ENCODE measurements around the gene POU2F1. TPM values are rescaled to one million over a fixed set of nuclear protein-coding genes. Genes with fewer than 3 reads are reported as not detected.

The POU2F1 gene
- 4.7 TPM for total RNA-seq

DNA sequence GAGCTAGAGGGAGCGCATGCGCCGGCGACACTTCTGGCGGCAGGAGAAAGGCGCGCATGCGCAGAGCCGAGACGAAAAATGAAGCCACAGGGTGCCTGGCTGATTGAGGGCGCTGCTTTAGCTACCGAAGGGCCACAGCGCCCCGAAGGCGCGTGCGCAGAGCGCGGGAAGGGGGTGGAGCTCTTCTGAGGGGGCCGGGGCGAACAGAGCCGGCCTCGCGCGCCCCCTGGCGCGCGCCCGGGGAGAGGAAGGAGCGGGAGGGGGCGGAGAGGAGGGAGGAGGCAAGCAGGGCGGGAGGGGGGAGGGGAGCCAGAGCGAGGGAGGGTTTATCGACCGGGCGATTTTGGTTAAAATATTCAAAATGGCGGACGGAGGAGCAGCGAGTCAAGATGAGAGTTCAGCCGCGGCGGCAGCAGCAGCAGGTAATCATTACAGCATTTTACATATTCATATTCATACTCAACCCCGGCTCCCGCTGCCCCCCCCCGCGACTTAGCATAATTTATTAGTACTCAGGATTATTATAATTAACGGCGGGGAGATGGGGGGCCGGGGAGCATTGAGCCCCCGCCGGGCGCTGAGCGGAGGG, at the start of gene POU2F1:
POU2F1 (plus strand) TSS at position 350 of the 589 bp plus-strand sequence; CDS start at position 362, 12 bp downstream.
- ATAC-seq (peak; percentile 82), DNase-seq (ENCODE audit: low spot score) (peak; percentile 99)

- DNase-seq (ENCODE audit: low spot score) = no peak
- peak; percentile 23 for ATAC-seq
These were observed 49.3 kb upstream of the POU2F1 start for GRCh38 chr1:167171286-167171929.

- ATAC-seq = no peak
- DNase-seq (ENCODE audit: low spot score) = no peak
These were observed 47.0 kb upstream of the POU2F1 start for GRCh38 chr1:167173516-167174184.

- no peak for DNase-seq (ENCODE audit: low spot score)
- no peak for ATAC-seq
These were observed 44.8 kb upstream of the POU2F1 start for GRCh38 chr1:167175901-167176300.

DNA sequence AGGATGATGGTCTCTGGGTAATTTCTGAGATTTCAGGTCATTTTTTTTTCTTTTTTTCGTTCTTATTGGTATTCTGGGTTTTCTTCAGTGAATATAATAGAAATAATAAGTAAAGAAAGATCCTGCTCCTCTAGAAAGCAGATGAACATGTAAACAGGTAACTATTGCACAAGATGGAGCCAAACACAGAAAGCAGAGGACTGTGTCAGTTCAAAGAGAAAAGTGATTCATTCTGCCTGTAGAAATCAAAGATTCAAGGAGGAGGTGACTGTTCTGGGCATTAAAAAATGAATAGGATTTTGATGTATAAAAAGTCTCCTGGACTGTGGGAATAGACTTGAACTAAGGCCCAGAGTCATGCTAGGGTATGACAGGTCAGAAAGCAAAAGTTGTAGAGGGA, 41.9 kb upstream of the POU2F1 start:
- DNase-seq (ENCODE audit: low spot score) (no peak), ATAC-seq (no peak)

DNA sequence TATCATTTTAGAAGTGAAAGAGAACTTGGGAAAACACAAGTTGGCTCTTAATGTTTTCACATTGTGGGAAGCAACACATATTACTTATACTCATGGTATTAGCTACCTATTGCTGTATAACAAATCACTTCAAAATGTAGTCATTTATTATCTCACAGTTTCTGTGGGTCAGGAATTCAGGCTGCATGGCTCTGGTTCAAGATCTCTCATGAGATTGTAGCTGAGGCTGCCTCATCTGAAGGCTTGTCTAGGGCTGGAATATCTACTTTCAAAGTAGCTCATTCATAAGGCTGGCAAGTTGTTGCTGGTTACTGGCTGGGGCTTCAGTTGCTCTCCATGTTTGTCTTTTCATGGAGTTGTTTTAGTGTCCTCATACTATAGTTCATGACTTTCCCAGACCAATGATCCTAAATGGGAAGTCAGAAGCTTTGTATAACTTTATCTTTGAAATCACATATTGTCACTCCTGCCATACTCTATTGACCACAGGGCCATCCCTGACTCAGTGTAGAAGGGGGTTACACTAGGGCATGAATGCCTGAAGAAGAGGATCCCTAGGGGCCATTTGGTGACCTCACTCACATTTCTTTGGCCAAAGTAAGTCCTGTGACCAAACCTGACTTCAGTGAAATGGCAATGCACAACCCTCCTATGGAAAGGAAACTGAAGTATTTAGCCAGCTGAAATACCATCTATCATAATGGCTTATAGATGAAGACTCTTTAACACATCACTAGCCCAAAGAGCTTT, 37.9 kb upstream of the POU2F1 start:
- no peak for ATAC-seq
- DNase-seq (ENCODE audit: low spot score) = no peak

- DNase-seq (ENCODE audit: low spot score) (no peak), ATAC-seq (no peak)
These were observed 36.6 kb upstream of the POU2F1 start for GRCh38 chr1:167184081-167184480.

GRCh38 chr1:167185062-167185461, 35.6 kb upstream of the POU2F1 start:
- DNase-seq (ENCODE audit: low spot score) (no peak), ATAC-seq (no peak)

- ATAC-seq (no peak), DNase-seq (ENCODE audit: low spot score) (no peak)
These were observed 34.6 kb upstream of the POU2F1 start for GRCh38 chr1:167185974-167186657.

DNA sequence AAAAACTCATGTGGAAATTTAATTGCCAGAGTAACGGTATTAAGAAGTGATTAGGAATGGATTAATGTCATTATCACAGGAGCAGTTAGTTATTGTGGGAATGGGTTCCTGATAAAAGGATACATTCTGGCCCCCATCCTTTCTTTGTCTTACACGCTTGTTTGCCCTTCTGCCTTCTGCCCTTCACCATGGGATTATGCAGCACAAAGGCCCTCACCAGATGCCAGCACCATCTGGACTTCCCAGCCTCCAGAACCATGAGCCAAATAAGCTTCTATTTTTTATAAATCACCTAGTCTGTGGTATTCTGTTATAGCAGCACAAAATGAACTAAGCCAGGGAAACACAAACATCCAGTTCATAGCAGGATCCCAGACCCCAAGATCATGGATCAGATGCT, 33.9 kb upstream of the POU2F1 start:
- DNase-seq (ENCODE audit: low spot score) (no peak), ATAC-seq (no peak)

DNA sequence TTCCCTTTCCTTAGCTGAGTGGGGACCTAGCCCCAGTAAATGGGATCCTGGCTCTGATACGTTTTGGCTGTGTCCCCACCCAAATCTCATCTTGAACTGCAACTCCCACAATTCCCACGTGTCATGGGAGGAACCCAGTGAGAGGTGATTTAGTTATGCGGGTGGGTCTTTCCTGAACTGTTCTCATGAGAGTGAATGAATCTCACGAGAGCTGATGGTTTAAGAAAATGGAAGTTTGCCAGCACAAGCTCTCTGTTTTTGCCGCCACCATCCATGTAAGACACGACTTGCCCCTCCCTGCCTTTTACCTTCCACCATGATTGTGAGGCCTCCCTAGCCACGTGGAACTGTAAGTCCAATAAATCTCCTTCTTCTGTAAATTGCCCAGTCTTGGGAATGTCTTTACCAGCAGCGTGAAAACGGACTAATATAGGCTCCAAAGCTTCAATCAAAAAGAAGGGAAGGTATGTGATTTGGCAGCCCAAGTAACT, 29.9 kb upstream of the POU2F1 start:
- DNase-seq (ENCODE audit: low spot score) (no peak), ATAC-seq (no peak)

- DNase-seq (ENCODE audit: low spot score) = no peak
- ATAC-seq = no peak
These were observed 28.7 kb upstream of the POU2F1 start for GRCh38 chr1:167191958-167192357.

GRCh38 chr1:167194182-167194581, 26.5 kb upstream of the POU2F1 start:
- ATAC-seq (no peak), DNase-seq (ENCODE audit: low spot score) (no peak)

DNA sequence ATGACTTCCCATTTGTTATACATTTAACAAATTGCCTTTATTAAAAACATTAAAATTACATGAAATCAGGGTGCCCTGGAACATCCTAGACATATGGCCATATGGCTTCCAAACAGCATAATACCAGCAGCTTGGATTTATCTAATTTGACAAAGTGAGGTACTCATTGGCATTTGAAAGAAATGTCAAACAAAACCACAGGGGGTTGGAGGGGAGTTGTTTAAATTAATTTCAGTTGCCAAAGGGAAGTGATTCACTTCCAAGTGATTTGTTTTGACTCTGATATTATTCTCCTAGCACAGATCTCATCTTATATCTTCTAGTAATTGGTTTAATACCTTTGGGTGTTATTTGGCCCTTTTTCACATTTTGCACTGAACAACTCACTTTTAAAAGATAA, 24.5 kb upstream of the POU2F1 start:
- ATAC-seq = no peak

DNA sequence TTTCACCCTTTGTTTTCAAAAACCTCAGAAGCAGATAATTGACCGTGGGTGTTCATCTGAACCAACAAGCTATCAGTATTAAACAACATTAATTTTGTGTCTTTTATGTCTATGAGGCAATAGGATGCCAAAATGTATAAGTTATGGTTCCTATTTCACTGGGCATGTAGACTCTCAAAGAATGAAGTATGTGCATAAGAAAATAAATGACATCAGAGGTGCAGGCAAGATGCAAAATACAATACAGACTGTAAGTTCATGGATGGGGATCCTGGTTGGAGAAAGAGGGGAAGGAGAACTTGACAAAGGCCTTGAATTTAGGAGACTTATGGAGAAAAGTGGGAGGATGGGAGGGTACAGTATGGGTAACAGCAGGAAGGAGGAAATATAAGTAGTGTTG, 23.4 kb upstream of the POU2F1 start:
- no peak for ATAC-seq

More for the DNA sequence above, 24.5 kb upstream of the POU2F1 start:
- DNase-seq (ENCODE audit: low spot score) = no peak

GRCh38 chr1:167197692-167198091, 23.0 kb upstream of the POU2F1 start:
- ATAC-seq = no peak
- no peak for DNase-seq (ENCODE audit: low spot score)

More for the DNA sequence above, 23.4 kb upstream of the POU2F1 start:
- DNase-seq (ENCODE audit: low spot score) = no peak

- no peak for DNase-seq (ENCODE audit: low spot score)
- no peak for ATAC-seq
These were observed 22.1 kb upstream of the POU2F1 start for GRCh38 chr1:167198518-167199133.

GRCh38 chr1:167199656-167200055, 21.0 kb upstream of the POU2F1 start:
- ATAC-seq (no peak), DNase-seq (ENCODE audit: low spot score) (no peak)

DNA sequence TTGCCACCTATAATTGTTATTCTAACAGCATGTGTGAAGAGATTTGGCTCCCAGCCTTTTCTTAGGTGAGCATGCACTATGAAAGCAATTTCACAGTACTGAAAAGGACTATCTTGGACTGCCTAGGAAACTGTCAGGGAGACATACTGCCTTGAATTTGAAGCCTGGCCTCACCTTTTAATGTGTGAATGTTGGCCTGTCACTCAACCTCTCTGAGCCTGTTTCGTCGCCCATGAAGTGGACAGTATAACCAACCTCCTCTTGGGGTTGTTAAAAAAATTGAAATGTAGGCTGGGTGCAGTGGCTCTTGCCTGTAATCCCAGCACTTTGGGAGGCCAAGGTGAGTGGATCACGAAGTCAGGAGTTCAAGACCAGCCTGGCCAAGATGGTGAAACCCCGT, 20.4 kb upstream of the POU2F1 start:
- ATAC-seq = no peak
- no peak for DNase-seq (ENCODE audit: low spot score)

GRCh38 chr1:167200749-167201148, 19.9 kb upstream of the POU2F1 start:
- DNase-seq (ENCODE audit: low spot score) (no peak), ATAC-seq (no peak)
